ENCODE data around the gene SERPINA5.

DNA sequence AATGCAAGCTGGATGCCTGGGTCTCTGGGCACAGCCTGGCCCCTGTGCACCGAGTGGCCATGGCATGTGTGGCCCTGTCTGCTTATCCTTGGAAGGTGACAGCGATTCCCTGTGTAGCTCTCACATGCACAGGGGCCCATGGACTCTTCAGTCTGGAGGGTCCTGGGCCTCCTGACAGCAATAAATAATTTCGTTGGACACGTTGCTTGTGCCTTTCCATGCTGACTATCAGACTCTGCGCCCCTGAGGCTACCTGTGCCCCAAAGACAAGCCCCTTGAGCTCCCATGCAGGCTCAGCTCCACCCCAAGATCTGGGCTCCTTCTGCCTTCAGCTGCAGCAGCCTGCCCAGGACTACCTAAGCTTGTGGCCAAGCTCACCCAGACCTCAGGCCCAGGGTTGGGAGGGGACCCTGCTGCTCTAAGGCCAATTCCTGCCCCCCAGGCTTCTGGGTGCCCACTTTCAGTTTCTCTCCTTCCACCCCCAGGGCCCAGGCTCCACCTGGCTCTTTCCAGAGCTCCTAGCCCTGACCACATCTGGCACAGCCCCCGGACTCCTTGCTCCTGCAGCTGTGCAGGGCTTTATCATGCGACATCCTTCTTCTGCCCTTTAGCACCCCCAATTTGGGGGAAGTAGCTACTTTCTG, 42.8 kb downstream of the SERPINA5 start:
- TF ChIP-seq CHD2 (IDR thresholded peaks at IDR 0.05; ENCODE audit: low read length, partially characterized antibody), result no peak
- TF ChIP-seq, protein P1, sequence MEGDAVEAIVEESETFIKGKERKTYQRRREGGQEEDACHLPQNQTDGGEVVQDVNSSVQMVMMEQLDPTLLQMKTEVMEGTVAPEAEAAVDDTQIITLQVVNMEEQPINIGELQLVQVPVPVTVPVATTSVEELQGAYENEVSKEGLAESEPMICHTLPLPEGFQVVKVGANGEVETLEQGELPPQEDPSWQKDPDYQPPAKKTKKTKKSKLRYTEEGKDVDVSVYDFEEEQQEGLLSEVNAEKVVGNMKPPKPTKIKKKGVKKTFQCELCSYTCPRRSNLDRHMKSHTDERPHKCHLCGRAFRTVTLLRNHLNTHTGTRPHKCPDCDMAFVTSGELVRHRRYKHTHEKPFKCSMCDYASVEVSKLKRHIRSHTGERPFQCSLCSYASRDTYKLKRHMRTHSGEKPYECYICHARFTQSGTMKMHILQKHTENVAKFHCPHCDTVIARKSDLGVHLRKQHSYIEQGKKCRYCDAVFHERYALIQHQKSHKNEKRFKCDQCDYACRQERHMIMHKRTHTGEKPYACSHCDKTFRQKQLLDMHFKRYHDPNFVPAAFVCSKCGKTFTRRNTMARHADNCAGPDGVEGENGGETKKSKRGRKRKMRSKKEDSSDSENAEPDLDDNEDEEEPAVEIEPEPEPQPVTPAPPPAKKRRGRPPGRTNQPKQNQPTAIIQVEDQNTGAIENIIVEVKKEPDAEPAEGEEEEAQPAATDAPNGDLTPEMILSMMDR (IDR thresholded peaks at IDR 0.05), result no peak
- TF ChIP-seq, protein P2, sequence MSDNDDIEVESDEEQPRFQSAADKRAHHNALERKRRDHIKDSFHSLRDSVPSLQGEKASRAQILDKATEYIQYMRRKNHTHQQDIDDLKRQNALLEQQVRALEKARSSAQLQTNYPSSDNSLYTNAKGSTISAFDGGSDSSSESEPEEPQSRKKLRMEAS (IDR thresholded peaks at IDR 0.05; ENCODE audit: low read depth), result no peak
- no peak for TF ChIP-seq FOXM1 (IDR thresholded peaks at IDR 0.05; ENCODE audit: low read depth)
- no peak for TF ChIP-seq FOXJ3 (CRISPR knock-in tag; IDR thresholded peaks at IDR 0.05)
- TF ChIP-seq MXI1 (IDR thresholded peaks at IDR 0.05; ENCODE audit: low read depth, low read length), result no peak
- no peak for TF ChIP-seq EP300 (IDR thresholded peaks at IDR 0.05; ENCODE audit: borderline replicate concordance in 1 of 2, low read depth in 1 of 2, low read length in 1 of 2)
- no peak for TF ChIP-seq RAD21 (IDR thresholded peaks at IDR 0.05; ENCODE audit: low read length)
- no peak for TF ChIP-seq YY1 (IDR thresholded peaks at IDR 0.05; ENCODE audit: low read depth)
- TF ChIP-seq, protein P3, sequence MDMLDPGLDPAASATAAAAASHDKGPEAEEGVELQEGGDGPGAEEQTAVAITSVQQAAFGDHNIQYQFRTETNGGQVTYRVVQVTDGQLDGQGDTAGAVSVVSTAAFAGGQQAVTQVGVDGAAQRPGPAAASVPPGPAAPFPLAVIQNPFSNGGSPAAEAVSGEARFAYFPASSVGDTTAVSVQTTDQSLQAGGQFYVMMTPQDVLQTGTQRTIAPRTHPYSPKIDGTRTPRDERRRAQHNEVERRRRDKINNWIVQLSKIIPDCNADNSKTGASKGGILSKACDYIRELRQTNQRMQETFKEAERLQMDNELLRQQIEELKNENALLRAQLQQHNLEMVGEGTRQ (IDR thresholded peaks at IDR 0.05; ENCODE audit: borderline replicate concordance, low read depth, low read length), result no peak
- no peak for TF ChIP-seq EZH2phosphoT487 (IDR thresholded peaks at IDR 0.05; ENCODE audit: borderline replicate concordance, low read depth)
- no peak for TF ChIP-seq JUND (IDR thresholded peaks at IDR 0.05)

Data from SK-N-SH (cell line).